K562 (cell line): Measurements from ENCODE around the gene GALNT9.

Experiments used
- CREB1 ChIP-seq, 2 experiments: sonication (generic) in 1 of 2; formaldehyde crosslinking in 1 of 2; IDR thresholded peaks; 2 replicates each; pipeline versions ENCODE4 v1.6.1 to v1.8.0; 2012 to 2022; ENCODE audit warnings: inconsistent platforms in 1 of 2, mild to moderate bottlenecking in 1 of 2, missing genetic modification reagents in 1 of 2, moderate library complexity in 1 of 2
- CREM ChIP-seq: IDR thresholded peaks from 2 replicates; pipeline ENCODE4 v1.6.1; 2014; ENCODE audit warnings: antibody characterized with exemption, low read depth
- ELF1 ChIP-seq: fragments of 200-800 bp; sonication (Bioruptor generic); IDR thresholded peaks from 2 replicates; pipeline ENCODE4 v1.6.1; 2016; ENCODE audit warnings: missing genetic modification characterization, missing compliant biosample characterization
- GATA2 ChIP-seq: sonication (generic); formaldehyde crosslinking; IDR thresholded peaks from 2 replicates; pipeline ENCODE4 v1.4.0; 2020; ENCODE audit warnings: mild to moderate bottlenecking, missing genetic modification reagents
- SMAD1 ChIP-seq: fragments of 150-350 bp; IDR thresholded peaks from 2 replicates; pipeline ENCODE4 v1.6.1; 2014; ENCODE audit warnings: low read length, low read depth; ENCODE audit not compliant: partially characterized antibody
- TBL1XR1 ChIP-seq, 2 experiments: IDR thresholded peaks; 2 replicates each; pipeline ENCODE4 v1.6.1; 2012; ENCODE audit warnings: improper control_type of control experiment in 2 of 2, low read length in 2 of 2, mild to moderate bottlenecking in 1 of 2
- TEAD4 ChIP-seq, 2 experiments: sonication (generic) in 1 of 2; formaldehyde crosslinking in 1 of 2; IDR thresholded peaks; 2 replicates each; pipeline versions ENCODE4 v1.6.1 to v1.8.0; 2012 to 2022; ENCODE audit warnings: borderline replicate concordance in 1 of 2, inconsistent platforms in 1 of 2, low read length in 1 of 2, mild to moderate bottlenecking in 1 of 2, missing genetic modification reagents in 1 of 2
- ZBTB1 ChIP-seq: sonication (generic); formaldehyde crosslinking; IDR thresholded peaks from 2 replicates; pipeline ENCODE4 v1.8.1; 2023; ENCODE audit warnings: missing genetic modification reagents, low read depth, mild to moderate bottlenecking, borderline replicate concordance
- TF ChIP-seq, protein P1 (sequence below): sonication (generic); formaldehyde crosslinking; IDR thresholded peaks from 2 replicates; pipeline ENCODE4 v1.8.0; 2023; ENCODE audit warnings: missing genetic modification reagents, mild to moderate bottlenecking, borderline replicate concordance

DNA sequence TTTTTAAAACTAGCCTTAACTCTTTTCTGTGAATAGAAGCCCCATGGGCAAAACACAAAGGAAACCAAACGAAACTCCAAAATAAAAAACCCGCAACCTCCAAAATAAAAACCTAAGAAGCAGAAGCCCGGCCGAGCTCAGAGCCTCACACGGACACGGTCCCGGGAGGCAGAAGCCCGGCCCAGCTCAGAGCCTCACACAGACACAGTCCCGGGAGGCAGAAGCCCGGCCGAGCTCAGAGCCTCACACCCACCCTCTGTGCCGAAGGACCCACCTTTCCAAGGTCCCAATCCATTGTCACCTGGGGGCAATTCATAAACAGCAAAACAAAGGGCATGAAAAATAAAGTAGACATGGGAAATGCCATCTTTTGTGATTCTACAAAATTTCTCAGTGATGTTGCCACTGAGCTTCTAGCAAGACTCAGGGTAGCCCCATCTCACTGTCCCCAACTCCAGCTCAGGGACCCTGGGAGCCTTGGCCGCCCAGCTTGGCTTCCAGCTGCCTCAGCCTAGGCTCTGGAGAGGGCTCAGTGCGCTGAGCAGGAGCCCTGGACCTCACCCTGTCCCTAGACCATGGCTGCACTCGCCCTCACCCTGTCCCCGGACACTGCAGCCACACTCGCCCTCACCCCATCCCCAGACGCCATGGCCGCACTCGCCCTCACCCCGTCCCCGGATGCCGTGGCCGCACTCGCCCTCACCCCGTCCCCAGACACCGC, 82.2 kb downstream of the GALNT9 start:
- TF ChIP-seq TEAD4 (IDR thresholded peaks at IDR 0.05; ENCODE audit: low read length): no peak
- TF ChIP-seq TEAD4 (CRISPR knock-in tag; IDR thresholded peaks at IDR 0.05; ENCODE audit: borderline replicate concordance): no peak
- TF ChIP-seq GATA2 (CRISPR knock-in tag): no peak
- TF ChIP-seq ZBTB1 (CRISPR knock-in tag): no peak
- TF ChIP-seq, protein P1, sequence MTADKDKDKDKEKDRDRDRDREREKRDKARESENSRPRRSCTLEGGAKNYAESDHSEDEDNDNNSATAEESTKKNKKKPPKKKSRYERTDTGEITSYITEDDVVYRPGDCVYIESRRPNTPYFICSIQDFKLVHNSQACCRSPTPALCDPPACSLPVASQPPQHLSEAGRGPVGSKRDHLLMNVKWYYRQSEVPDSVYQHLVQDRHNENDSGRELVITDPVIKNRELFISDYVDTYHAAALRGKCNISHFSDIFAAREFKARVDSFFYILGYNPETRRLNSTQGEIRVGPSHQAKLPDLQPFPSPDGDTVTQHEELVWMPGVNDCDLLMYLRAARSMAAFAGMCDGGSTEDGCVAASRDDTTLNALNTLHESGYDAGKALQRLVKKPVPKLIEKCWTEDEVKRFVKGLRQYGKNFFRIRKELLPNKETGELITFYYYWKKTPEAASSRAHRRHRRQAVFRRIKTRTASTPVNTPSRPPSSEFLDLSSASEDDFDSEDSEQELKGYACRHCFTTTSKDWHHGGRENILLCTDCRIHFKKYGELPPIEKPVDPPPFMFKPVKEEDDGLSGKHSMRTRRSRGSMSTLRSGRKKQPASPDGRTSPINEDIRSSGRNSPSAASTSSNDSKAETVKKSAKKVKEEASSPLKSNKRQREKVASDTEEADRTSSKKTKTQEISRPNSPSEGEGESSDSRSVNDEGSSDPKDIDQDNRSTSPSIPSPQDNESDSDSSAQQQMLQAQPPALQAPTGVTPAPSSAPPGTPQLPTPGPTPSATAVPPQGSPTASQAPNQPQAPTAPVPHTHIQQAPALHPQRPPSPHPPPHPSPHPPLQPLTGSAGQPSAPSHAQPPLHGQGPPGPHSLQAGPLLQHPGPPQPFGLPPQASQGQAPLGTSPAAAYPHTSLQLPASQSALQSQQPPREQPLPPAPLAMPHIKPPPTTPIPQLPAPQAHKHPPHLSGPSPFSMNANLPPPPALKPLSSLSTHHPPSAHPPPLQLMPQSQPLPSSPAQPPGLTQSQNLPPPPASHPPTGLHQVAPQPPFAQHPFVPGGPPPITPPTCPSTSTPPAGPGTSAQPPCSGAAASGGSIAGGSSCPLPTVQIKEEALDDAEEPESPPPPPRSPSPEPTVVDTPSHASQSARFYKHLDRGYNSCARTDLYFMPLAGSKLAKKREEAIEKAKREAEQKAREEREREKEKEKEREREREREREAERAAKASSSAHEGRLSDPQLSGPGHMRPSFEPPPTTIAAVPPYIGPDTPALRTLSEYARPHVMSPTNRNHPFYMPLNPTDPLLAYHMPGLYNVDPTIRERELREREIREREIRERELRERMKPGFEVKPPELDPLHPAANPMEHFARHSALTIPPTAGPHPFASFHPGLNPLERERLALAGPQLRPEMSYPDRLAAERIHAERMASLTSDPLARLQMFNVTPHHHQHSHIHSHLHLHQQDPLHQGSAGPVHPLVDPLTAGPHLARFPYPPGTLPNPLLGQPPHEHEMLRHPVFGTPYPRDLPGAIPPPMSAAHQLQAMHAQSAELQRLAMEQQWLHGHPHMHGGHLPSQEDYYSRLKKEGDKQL (CRISPR knock-in tag): no peak
- TF ChIP-seq ELF1 (tag): no peak
- no peak for TF ChIP-seq SMAD1
- no peak for TF ChIP-seq TBL1XR1 (IDR thresholded peaks at IDR 0.05; ENCODE audit: low read length in 2 of 2)
- no peak for TF ChIP-seq CREB1 (IDR thresholded peaks at IDR 0.05)
- no peak for TF ChIP-seq CREB1 (CRISPR knock-in tag; IDR thresholded peaks at IDR 0.05)
- TF ChIP-seq CREM: no peak
